HepG2 (cell line): ENCODE data around the gene GPER1. TPM values are rescaled to one million over a fixed set of nuclear protein-coding genes. Genes with fewer than 3 reads are reported as not detected.

Experiments
- AFF4 ChIP-seq: sonication (generic); formaldehyde crosslinking; IDR thresholded peaks from 2 replicates; pipeline ENCODE4 v1.4.0; 2020; ENCODE audit warnings: missing genetic modification reagents
- E2F1 ChIP-seq: sonication (generic); formaldehyde crosslinking; IDR thresholded peaks from 2 replicates; pipeline ENCODE4 v1.5.0; 2020; ENCODE audit warnings: missing genetic modification reagents
- KDM5A ChIP-seq: fragments of 200-600 bp; sonication (generic); IDR thresholded peaks from 2 replicates; pipeline ENCODE4 v1.7.0; 2018; ENCODE audit warnings: antibody characterized with exemption, mild to moderate bottlenecking, low read length, borderline replicate concordance
- SIX1 ChIP-seq: sonication (generic); formaldehyde crosslinking; IDR thresholded peaks from 2 replicates; pipeline ENCODE4 v1.4.0; 2020; ENCODE audit warnings: missing genetic modification reagents, borderline replicate concordance
- SIX4 ChIP-seq: sonication (generic); formaldehyde crosslinking; IDR thresholded peaks from 2 replicates; pipeline ENCODE4 v1.4.0; 2020; ENCODE audit warnings: missing genetic modification reagents
- ZGPAT ChIP-seq: IDR thresholded peaks from 2 replicates; pipeline ENCODE4 v1.6.1; 2016; ENCODE audit warnings: mild to moderate bottlenecking
- ZNF256 ChIP-seq: sonication (generic); formaldehyde crosslinking; conservative IDR thresholded peaks from 2 replicates; pipeline ENCODE4 v1.4.0; 2020; ENCODE audit warnings: missing genetic modification reagents
- ZNF274 ChIP-seq: sonication (generic); formaldehyde crosslinking; IDR thresholded peaks from 2 replicates; pipeline ENCODE4 v1.5.1; 2020; ENCODE audit warnings: mild to moderate bottlenecking, missing genetic modification reagents
- ZNF619 ChIP-seq: sonication (generic); formaldehyde crosslinking; IDR thresholded peaks from 2 replicates; pipeline ENCODE4 v1.4.0; 2020; ENCODE audit warnings: mild to moderate bottlenecking, missing genetic modification reagents
- ZNF737 ChIP-seq: sonication (generic); formaldehyde crosslinking; IDR thresholded peaks from 2 replicates; pipeline ENCODE4 v1.5.0; 2020; ENCODE audit warnings: missing genetic modification reagents, mild to moderate bottlenecking, borderline replicate concordance
- polyA plus RNA-seq, 8 experiments: library from polyadenylated mRNA; depleted of rRNA in 3 of 8; stranded (reverse) in 7 of 8; unstranded in 1 of 8; fragments of >200 nt; fragmentation: Illumina TruSeq in 4 of 8; extraction: Trizol in 4 of 8; gene quantifications; 2 replicates each; pipeline versions ENCODE4 v1.2.1 to v1.2.3, GENCODE V29; 2011 to 2016; ENCODE audit warnings: low read depth in 4 of 8, missing spikeins in 1 of 8, mixed read lengths in 1 of 8; ENCODE audit not compliant: insufficient read depth in 1 of 8
- total RNA-seq, 5 experiments: library from RNA; depleted of rRNA; stranded (reverse); fragments of >200 nt; fragmentation: Illumina TruSeq; extraction: Trizol; gene quantifications; 2 replicates each; pipeline ENCODE4 v1.2.3, GENCODE V29; 2016; ENCODE audit warnings: low read depth in 1 of 5
- TF ChIP-seq, protein P1 (sequence below), 2 experiments: fragments of 450-650 bp in 1 of 2; sonication (generic) in 1 of 2; formaldehyde crosslinking in 1 of 2; IDR thresholded peaks; 2 replicates each; pipeline versions ENCODE4 v1.6.1 to v1.8.0; 2016 to 2022; ENCODE audit warnings: antibody characterized with exemption in 1 of 2, mild to moderate bottlenecking in 1 of 2, missing genetic modification reagents in 1 of 2

Gene GPER1
- total and polyA plus RNA-seq, 2 of the 13 experiments (the other 11 are each of a cell fraction or from before 2014, with no cell fraction given): 12.7 to 19.7 TPM

DNA sequence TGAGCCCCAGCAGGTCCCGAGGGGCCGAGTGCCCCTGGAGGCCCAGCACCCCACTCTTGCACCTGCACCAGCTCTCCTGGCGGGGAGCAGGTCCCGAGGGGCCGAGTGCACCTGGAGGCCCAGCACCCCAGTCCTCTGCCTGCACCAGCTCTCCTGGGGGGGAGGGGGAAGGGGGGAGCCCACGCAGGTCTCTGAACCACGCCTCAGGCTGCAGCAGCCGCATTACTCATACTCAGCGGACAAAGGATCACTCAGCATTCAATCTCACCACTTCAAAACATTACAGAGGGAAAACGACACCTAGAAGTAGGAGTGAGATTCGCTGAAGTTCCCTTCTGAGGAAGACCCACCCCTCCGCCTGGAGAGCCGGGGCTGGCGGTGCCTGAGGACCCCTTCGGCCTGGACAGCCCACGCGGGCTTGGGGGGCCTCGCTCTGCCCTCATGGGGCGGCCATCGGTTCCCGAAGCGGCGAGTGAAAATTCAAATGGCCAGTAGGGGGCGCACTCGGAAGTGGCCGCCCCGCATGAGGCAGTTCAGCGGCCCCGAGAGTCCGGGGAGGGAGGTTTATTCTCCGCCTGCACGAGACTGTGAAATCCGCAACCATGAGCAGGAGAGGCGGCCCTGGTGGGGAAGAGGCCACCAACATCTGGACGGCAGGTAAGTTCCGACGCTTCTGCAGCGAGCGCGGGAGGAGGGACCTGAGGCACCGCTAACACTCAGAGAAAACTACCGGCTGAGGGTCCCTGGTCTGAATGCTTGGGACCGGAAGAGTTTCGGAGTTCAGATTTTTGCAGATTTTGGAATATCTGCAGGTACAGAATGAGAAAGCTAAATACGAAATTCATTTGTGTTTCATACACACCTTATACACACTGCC is 1.1 kb upstream of the GPER1 start (continued):
- TF ChIP-seq, protein P1, sequence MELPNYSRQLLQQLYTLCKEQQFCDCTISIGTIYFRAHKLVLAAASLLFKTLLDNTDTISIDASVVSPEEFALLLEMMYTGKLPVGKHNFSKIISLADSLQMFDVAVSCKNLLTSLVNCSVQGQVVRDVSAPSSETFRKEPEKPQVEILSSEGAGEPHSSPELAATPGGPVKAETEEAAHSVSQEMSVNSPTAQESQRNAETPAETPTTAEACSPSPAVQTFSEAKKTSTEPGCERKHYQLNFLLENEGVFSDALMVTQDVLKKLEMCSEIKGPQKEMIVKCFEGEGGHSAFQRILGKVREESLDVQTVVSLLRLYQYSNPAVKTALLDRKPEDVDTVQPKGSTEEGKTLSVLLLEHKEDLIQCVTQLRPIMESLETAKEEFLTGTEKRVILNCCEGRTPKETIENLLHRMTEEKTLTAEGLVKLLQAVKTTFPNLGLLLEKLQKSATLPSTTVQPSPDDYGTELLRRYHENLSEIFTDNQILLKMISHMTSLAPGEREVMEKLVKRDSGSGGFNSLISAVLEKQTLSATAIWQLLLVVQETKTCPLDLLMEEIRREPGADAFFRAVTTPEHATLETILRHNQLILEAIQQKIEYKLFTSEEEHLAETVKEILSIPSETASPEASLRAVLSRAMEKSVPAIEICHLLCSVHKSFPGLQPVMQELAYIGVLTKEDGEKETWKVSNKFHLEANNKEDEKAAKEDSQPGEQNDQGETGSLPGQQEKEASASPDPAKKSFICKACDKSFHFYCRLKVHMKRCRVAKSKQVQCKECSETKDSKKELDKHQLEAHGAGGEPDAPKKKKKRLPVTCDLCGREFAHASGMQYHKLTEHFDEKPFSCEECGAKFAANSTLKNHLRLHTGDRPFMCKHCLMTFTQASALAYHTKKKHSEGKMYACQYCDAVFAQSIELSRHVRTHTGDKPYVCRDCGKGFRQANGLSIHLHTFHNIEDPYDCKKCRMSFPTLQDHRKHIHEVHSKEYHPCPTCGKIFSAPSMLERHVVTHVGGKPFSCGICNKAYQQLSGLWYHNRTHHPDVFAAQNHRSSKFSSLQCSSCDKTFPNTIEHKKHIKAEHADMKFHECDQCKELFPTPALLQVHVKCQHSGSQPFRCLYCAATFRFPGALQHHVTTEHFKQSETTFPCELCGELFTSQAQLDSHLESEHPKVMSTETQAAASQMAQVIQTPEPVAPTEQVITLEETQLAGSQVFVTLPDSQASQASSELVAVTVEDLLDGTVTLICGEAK (IDR thresholded peaks at IDR 0.05): no peak
- TF ChIP-seq, protein P1 (CRISPR knock-in tag; IDR thresholded peaks at IDR 0.05): no peak
- TF ChIP-seq ZNF274 (0 out of 2 replicates have a peak, but pooled peaks have one; percentile 58), ZNF619 (no peak), SIX1 (CRISPR knock-in tag) (0 out of 2 replicates have a peak, but pooled peaks have one; percentile 27), KDM5A (peak; percentile 20; the same call in 1 of the 2 replicates), AFF4 (CRISPR knock-in tag) (peak; percentile 71; the same call in 1 of the 2 replicates), ZGPAT (peak; percentile 92), ZNF737 (no peak), SIX4 (CRISPR knock-in tag) (peak; percentile 63; the same call in 1 of the 2 replicates), ZNF256 (CRISPR knock-in tag) (no peak), E2F1 (CRISPR knock-in tag) (0 out of 2 replicates have a peak, but pooled peaks have one; percentile 24)
